Mesenchymal stem cell (in vitro differentiated cells and primary cell): ENCODE results near the gene AUTS2. TPM values are rescaled to one million over a fixed set of nuclear protein-coding genes. Genes with fewer than 3 reads are reported as not detected.

ENCODE experiments used
- DNase-seq: peaks from one replicate; pipeline ENCODE4 v3.0.0-alpha.2; 2013
- H2AFZ ChIP-seq: one replicate; pipeline ENCODE4 v1.6.1; 2013; ENCODE audit warnings: low read depth, mild to moderate bottlenecking, control low read depth, inconsistent platforms, low read length, moderate library complexity
- H2AK5ac ChIP-seq: 2 replicates; pipeline ENCODE4 v1.6.1; 2013; ENCODE audit warnings: low read length, moderate library complexity, mild to moderate bottlenecking, inconsistent platforms; ENCODE audit not compliant: severe bottlenecking
- H2BK120ac ChIP-seq: one replicate; pipeline ENCODE4 v1.6.1; 2013; ENCODE audit warnings: low read depth, mild to moderate bottlenecking, inconsistent platforms, low read length, moderate library complexity
- H2BK12ac ChIP-seq, 2 experiments: one replicate each; pipeline ENCODE4 v1.6.1; 2013; ENCODE audit warnings: inconsistent platforms in 2 of 2, low read length in 2 of 2, mild to moderate bottlenecking in 2 of 2, moderate library complexity in 2 of 2, control low read depth in 1 of 2
- H2BK15ac ChIP-seq: one replicate; pipeline ENCODE4 v1.6.1; 2013; ENCODE audit warnings: mild to moderate bottlenecking, low read depth, inconsistent platforms; ENCODE audit not compliant: poor library complexity, severe bottlenecking
- H2BK5ac ChIP-seq: 2 replicates; pipeline ENCODE4 v1.6.1; 2013; ENCODE audit warnings: low read depth, mild to moderate bottlenecking, low read length, control low read depth, inconsistent platforms; ENCODE audit not compliant: poor library complexity, severe bottlenecking
- H3K14ac ChIP-seq, 2 experiments: one replicate each; pipeline ENCODE4 v1.6.1; 2013; ENCODE audit warnings: inconsistent platforms in 2 of 2, low read length in 2 of 2, control low read depth in 1 of 2, mild to moderate bottlenecking in 1 of 2, moderate library complexity in 1 of 2
- H3K18ac ChIP-seq, 2 experiments: one replicate each; pipeline ENCODE4 v1.6.1; 2013; ENCODE audit warnings: inconsistent platforms in 2 of 2, low read length in 2 of 2, control low read depth in 1 of 2, low read depth in 1 of 2, mild to moderate bottlenecking in 1 of 2
- H3K23ac ChIP-seq, 2 experiments: one replicate each; pipeline ENCODE4 v1.6.1; 2013; ENCODE audit warnings: inconsistent platforms in 2 of 2, low read length in 2 of 2, mild to moderate bottlenecking in 2 of 2, moderate library complexity in 2 of 2, control low read depth in 1 of 2
- H3K27ac ChIP-seq: 2 replicates; pipeline ENCODE4 v1.5.1; 2013; ENCODE audit warnings: mild to moderate bottlenecking, moderate library complexity, low read length, control low read depth, inconsistent platforms; ENCODE audit not compliant: poor library complexity, severe bottlenecking
- H3K27me3 ChIP-seq, 2 experiments: 2 replicates each; pipeline versions ENCODE4 v1.6.1 to v1.7.0; 2013; ENCODE audit warnings: low read length in 2 of 2, mild to moderate bottlenecking in 2 of 2, moderate library complexity in 2 of 2, control low read depth in 1 of 2, inconsistent platforms in 1 of 2; ENCODE audit not compliant: control insufficient read depth in 1 of 2, insufficient read depth in 1 of 2
- H3K36me3 ChIP-seq, 2 experiments: 2 replicates each; pipeline versions ENCODE4 v1.6.1 to v1.7.0; 2013; ENCODE audit warnings: low read length in 2 of 2, control low read depth in 1 of 2, inconsistent platforms in 1 of 2, low read depth in 1 of 2, mild to moderate bottlenecking in 1 of 2; ENCODE audit not compliant: insufficient read depth in 2 of 2, control insufficient read depth in 1 of 2
- H3K4ac ChIP-seq, 2 experiments: one replicate each; pipeline ENCODE4 v1.6.1; 2013; ENCODE audit warnings: inconsistent platforms in 2 of 2, low read length in 2 of 2, mild to moderate bottlenecking in 2 of 2, moderate library complexity in 2 of 2, control low read depth in 1 of 2, low read depth in 1 of 2
- H3K4me1 ChIP-seq: 2 replicates; pipeline ENCODE4 v1.6.1; 2013; ENCODE audit warnings: low read depth, low read length, control low read depth; ENCODE audit not compliant: control insufficient read depth, insufficient read depth
- H3K4me2 ChIP-seq: 2 replicates; pipeline ENCODE4 v1.6.1; 2013; ENCODE audit warnings: low read length, mild to moderate bottlenecking, inconsistent platforms; ENCODE audit not compliant: poor library complexity, severe bottlenecking
- H3K4me3 ChIP-seq, 2 experiments: 2 replicates each; pipeline versions ENCODE4 v1.5.1 to v1.7.0; 2013; ENCODE audit warnings: low read length in 2 of 2, mild to moderate bottlenecking in 2 of 2, control low read depth in 1 of 2, low read depth in 1 of 2; ENCODE audit not compliant: insufficient read depth in 1 of 2
- H3K79me1 ChIP-seq: replicated peaks from 2 replicates; pipeline ENCODE4 v1.6.1; 2013; ENCODE audit warnings: mild to moderate bottlenecking, control low read depth, low read length, inconsistent platforms; ENCODE audit not compliant: poor library complexity, severe bottlenecking
- H3K9ac ChIP-seq: 2 replicates; pipeline ENCODE4 v1.7.0; 2013; ENCODE audit warnings: mild to moderate bottlenecking, low read length, moderate library complexity
- H3K9me3 ChIP-seq: 2 replicates; pipeline ENCODE4 v1.7.0; 2013; ENCODE audit warnings: mild to moderate bottlenecking, low read length; ENCODE audit not compliant: control insufficient read depth
- H4K8ac ChIP-seq: one replicate; pipeline ENCODE4 v1.6.1; 2013; ENCODE audit warnings: inconsistent platforms, mild to moderate bottlenecking, low read length, moderate library complexity
- H4K91ac ChIP-seq: one replicate; pipeline ENCODE4 v1.6.1; 2013; ENCODE audit warnings: mild to moderate bottlenecking, low read length, inconsistent platforms
- WGBS: methylation state at CpG from one replicate; pipeline ENCODE4 v1.1.7; 2013; ENCODE audit warnings: mixed read lengths; 5-methylcytosine and 5-hydroxymethylcytosine counted together
- small RNA-seq: library from polyadenylated mRNA; stranded (forward); fragments of <200 nt; extraction: miRNeasy Mini kit (QIAGEN cat#:217004); gene quantifications from one replicate; pipeline ENCODE3, GENCODE V24; 2013; ENCODE audit warnings: low read depth

AUTS2 gene

GRCh38 chr7:70836946-70837345 is 1238.7 kb downstream of the AUTS2 start:
- no peak overlapping the region for H4K91ac ChIP-seq
- H3K18ac ChIP-seq, result no peak overlapping the region
- no peak overlapping the region for H4K8ac ChIP-seq
- no peak overlapping the region for H3K23ac ChIP-seq
- peaks cover 10% of the 10 kb centered on the region for H3K9me3 ChIP-seq
- no peak for DNase-seq
- no peak overlapping the region for H3K27ac ChIP-seq
- WGBS, result 89% methylated on average over 6 of the region's 6 CpGs
- no peak overlapping the region for H2AK5ac ChIP-seq
- H3K9ac ChIP-seq, result no peak overlapping the region
- H3K4ac ChIP-seq, result no peak overlapping the region
- H3K27me3 ChIP-seq, result no peaks in the 10 kb centered on the region
- no peak overlapping the region for H2AFZ ChIP-seq
- H3K36me3 ChIP-seq, result no peaks in the 10 kb centered on the region
- no peaks in the 10 kb centered on the region for H3K79me1 ChIP-seq
- no peak overlapping the region for H2BK5ac ChIP-seq
- H2BK15ac ChIP-seq, result no peak overlapping the region
- H3K4me3 ChIP-seq, result no peak overlapping the region
- no peak overlapping the region for H3K14ac ChIP-seq
- no peaks in the 10 kb centered on the region for H3K4me1 ChIP-seq
- no peak overlapping the region for H3K4me2 ChIP-seq
- no peak overlapping the region for H2BK120ac ChIP-seq
- no peak overlapping the region for H2BK12ac ChIP-seq

GRCh38 chr7:70837589-70837988 is 1239.3 kb downstream of the AUTS2 start:
- no peak overlapping the region for H4K91ac ChIP-seq
- H3K18ac ChIP-seq, result no peak overlapping the region
- peaks cover 10% of the 10 kb centered on the region for H3K9me3 ChIP-seq
- H2AFZ ChIP-seq, result no peak overlapping the region
- no peak for DNase-seq
- H3K23ac ChIP-seq, result no peak overlapping the region
- no peak overlapping the region for H3K14ac ChIP-seq
- no peaks in the 10 kb centered on the region for H3K4me1 ChIP-seq
- H3K9ac ChIP-seq, result no peak overlapping the region
- H2AK5ac ChIP-seq, result no peak overlapping the region
- no peak overlapping the region for H2BK15ac ChIP-seq
- no peak overlapping the region for H3K27ac ChIP-seq
- H3K36me3 ChIP-seq, result no peaks in the 10 kb centered on the region
- H2BK12ac ChIP-seq, result no peak overlapping the region
- H3K79me1 ChIP-seq, result no peaks in the 10 kb centered on the region
- WGBS, result 70% methylated on average over 4 of the region's 4 CpGs
- no peaks in the 10 kb centered on the region for H3K27me3 ChIP-seq
- H3K4me3 ChIP-seq, result no peak overlapping the region
- no peak overlapping the region for H2BK120ac ChIP-seq
- H3K4me2 ChIP-seq, result no peak overlapping the region
- H3K4ac ChIP-seq, result no peak overlapping the region
- H4K8ac ChIP-seq, result no peak overlapping the region
- no peak overlapping the region for H2BK5ac ChIP-seq

- Histone ChIP-seq H3K79me1 (no peaks in the 10 kb centered on the region), H3K4me2 (no peak overlapping the region), H2BK12ac (no peak overlapping the region), H4K8ac (no peak overlapping the region), H2BK5ac (no peak overlapping the region), H3K14ac (no peak overlapping the region), H2BK120ac (no peak overlapping the region), H3K36me3 (no peaks in the 10 kb centered on the region), H3K27me3 (no peaks in the 10 kb centered on the region), H3K9ac (no peak overlapping the region), H3K4me1 (no peaks in the 10 kb centered on the region), H4K91ac (no peak overlapping the region), H3K27ac (no peak overlapping the region), H3K4ac (no peak overlapping the region), H2AK5ac (no peak overlapping the region), H2AFZ (no peak overlapping the region), H3K9me3 (peaks cover 10% of the 10 kb centered on the region), H3K18ac (no peak overlapping the region), H2BK15ac (no peak overlapping the region), H3K23ac (no peak overlapping the region), H3K4me3 (no peak overlapping the region)
- no peak for DNase-seq
- 84% methylated on average over 15 of the region's 15 CpGs for WGBS
Observed at GRCh38 chr7:70838292-70838907, 1240.1 kb downstream of the AUTS2 start.

Small RNAs within 50 kb of the gene (small RNA-seq; reads per million reads assigned to genes)
- gene AC073873.1, result not detected
